GM18867 (cell line): Measurements from ENCODE around the gene COL15A1.
A peak's percentile ranks its signal among the peaks of the same experiment; 100 is the strongest.

ENCODE experiments used
- ATAC-seq: cut with Tn5 transposase; IDR thresholded peaks from one replicate; pipeline ENCODE4 v1.9.1; 2021; ENCODE audit warnings: mild to moderate bottlenecking, moderate library complexity; ENCODE audit not compliant: unreplicated experiment

COL15A1 gene

DNA sequence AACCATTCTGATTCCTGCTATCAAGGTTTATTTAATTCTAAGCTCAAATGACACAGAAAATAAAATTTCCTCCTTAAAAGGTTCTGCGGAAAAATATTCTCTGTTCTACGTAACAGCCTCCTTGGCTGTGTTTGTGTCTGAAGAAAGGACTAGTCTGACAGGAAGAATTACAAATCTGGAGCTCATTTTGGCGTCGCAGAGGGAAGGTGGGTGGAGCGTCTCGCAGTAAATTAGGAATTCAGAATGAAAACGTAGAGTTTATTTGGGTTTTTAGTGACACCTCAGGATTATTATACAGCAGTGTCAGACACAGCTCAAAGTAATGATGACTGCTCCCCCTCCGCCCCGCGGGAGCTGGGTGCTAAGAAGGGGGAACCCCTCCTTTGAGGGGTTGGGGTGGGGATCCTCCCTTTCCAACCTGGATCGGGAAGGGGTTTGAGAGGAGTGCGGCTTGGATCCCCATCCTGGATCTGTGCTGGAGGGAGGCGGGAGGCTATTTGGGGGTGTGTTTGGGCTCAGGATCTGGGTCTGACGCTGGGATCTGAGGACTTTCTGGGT, 160.3 kb downstream of the COL15A1 start:
- ATAC-seq, result no peak

DNA sequence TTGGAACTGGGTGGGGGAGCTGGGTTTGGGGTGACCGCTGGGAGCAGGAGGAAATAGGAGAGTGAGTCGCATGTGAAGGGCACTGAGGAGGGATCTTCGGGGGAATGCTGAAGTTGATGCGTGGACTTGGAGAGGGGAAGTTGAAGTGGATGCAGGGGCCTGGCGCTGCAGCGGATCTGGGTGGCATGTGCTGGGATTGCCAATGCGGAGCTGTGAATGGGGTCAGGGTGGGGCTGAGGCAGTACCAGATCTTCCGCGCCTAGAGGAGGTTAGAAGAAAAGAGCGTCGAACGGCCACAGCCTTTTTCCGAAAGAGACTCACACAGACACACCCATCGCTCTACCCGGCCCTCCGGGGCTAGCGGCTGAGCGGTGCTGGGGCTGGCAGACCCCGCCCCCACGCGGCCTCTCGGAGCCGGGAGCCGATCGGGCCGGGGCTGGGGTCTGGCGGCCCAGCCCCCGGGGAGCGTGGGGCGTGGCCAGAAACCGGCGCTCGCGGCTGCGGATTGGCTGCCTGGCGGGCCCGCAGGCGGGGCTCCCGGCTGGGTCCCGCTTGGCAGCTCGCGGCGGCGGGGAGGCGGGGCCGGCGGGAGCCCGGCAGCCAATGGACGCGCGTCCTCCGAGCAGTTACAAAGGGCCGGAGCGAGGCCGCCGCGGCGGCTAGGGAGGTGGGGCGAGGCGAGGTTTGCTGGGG, 160.9 kb downstream of the COL15A1 start, which contains the start of gene TGFBR1:
TSS of gene TGFBR1 (plus strand) at position 655 of the 693 bp plus-strand sequence. CDS start 93 bp downstream, outside the sequence.
- ATAC-seq, result peak; percentile 93

- ATAC-seq, result peak; percentile 53
Observed at GRCh38 chr9:99105152-99106043, 161.7 kb downstream of the COL15A1 start.

GRCh38 chr9:99106044-99106375, 162.3 kb downstream of the COL15A1 start:
- no peak for ATAC-seq

- ATAC-seq, result no peak
Observed at GRCh38 chr9:99107421-99107820, 163.7 kb downstream of the COL15A1 start.

DNA sequence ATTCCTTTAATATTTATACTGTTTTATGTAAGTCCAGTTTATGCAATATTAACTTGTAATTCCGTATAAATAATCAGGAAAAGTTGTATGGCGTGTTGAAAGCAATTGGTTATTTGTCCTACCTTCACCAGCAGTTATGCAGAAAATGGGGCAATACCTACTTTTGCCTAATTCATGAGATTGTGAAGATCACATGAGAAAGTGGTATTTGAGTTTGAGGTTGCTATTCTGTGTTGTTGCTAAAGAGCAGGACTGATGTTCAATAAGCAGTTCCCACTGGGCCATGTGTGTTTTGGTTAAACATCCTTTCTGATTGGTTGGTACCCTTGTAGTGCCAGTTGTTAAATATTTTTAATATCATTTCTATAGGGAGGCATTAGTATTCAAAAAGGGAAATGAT, 164.4 kb downstream of the COL15A1 start:
- ATAC-seq, result no peak

DNA sequence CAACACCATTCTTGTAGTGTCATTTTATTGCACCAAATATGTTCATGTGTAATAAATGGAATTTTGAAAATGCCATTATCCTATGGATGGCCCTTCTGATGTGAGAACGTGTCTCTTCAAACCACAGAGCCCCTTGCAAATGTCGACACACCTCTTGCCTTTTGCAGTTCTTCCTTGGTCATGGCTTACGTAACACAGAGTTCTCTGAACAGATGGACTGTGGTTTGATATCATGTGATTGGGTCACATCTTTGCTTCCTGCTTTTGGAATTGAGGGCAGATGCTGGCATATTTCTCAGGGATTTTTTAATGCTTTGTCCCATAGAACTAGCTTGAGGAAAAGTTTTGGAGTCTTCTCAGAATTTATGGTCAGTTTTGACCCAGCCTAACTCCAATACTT, 165.8 kb downstream of the COL15A1 start:
- ATAC-seq, result no peak

- ATAC-seq, result no peak
Observed at GRCh38 chr9:99112750-99113413, 169.2 kb downstream of the COL15A1 start.

- ATAC-seq, result no peak
Observed at GRCh38 chr9:99113414-99114048, 169.8 kb downstream of the COL15A1 start.

- no peak for ATAC-seq
Observed at GRCh38 chr9:99114049-99114440, 170.3 kb downstream of the COL15A1 start.

DNA sequence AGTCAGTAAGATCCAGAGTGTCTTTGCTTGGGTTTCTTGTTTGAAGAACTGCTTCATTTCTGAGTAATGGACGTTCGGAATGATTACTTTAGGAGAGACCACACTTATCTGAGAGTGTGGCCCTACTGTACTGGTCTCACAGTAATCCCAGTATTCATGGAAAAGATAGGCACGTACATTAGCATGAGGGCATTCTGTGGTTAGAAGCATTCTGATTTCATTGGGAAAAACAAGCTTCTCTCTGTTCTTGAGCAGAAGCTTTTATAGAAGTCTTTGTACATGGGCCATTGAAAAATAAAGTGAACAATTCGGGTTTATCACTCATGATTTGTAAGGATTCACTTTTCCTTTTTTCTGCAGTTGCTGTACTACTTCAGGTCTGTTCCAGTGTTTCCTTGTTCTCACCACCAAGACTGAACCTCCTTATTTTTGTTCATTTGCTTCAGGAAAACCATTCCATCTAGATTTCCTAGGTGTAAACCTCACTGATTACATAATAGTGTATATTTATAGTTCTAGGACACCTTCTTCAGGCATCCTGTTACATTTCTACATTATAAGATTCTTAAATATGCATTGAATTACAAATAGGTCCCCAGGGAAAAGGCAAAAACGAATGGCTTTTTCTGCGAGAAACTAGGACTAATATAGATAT, 171.3 kb downstream of the COL15A1 start:
- no peak for ATAC-seq

DNA sequence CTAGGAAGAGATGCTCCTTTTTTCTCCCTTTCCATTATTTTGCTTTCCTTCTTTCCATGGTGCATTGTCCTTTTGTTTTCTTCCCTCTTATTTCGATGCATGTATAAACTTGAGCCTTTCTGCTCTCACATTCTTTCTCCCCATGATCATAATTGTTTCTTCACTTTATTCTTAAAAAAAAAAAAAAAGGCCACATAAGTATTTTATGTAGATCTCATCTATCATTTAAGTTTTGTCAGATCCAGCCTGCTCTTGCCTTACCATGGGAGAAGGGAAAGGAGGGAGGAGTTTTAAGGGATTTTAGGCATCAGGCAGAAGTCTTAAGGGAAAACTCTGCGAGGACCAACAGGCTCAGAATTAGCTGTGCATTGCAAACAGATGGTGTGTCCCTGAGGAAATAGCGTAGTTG, 172.3 kb downstream of the COL15A1 start:
- ATAC-seq, result no peak

DNA sequence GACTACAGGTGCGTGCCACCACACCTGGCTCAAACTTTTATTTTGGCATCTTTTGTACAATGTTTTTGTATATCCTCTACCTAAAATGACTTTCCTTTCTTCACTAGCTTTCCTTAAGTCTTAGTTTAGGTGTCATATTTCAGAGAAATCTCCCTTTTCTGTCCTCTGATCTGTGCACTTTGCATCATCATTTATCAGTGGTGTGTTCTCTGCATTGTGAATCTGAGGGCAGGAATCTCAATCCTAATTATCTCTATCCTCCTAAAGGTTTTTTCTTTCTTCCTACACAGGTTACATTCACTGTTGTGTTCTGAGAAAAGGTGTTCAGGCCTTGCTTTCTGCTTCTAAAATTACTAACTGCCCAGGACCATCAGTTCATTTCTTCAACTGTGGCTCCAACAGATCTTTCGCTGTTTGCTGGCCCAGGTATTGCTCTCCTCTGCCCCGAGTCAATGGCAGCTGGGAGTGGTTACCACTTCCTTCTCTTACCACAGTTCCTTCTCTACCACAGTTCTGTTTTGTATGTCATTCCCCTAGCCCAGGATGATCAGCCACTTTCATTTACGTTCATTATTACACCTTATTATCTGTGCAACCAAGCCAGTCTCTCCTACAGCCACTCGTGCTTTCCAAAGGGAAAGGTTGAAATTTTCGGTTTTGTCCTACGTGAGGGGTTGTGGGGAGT, 175.2 kb downstream of the COL15A1 start:
- peak; percentile 99 for ATAC-seq

DNA sequence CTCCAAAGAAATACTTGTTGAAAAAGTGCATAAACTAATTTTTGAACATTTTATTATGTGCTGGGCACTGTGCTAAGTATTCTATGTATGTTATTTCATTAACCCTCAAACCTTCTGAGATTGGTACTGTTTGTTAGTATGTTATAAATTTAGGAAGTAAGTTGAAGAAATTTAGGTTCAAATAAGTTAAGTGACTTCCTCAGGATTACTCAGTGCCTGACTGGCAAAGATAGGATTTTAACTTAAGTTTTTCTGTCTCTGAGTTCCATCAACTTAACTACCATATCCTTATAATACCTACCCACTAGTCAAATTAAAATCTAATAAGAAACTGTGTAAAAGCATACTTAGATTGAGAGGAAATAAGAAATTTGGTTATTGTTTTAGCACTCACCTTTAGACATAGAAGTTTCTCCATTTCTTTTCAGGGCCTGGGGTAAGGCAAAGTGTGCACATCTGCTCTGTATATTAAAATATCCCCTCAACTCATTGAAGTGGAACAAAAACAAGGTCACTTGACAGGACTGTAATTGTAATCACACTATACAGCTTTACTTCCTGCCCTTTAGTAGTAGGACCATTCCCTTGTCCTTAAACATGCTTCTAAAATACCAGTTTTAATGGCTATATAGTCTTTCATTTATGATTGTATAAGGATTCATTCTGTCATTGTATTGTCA, 176.4 kb downstream of the COL15A1 start:
- no peak for ATAC-seq
